ENCODE results near the gene INSM1.

INSM1 gene

DNA sequence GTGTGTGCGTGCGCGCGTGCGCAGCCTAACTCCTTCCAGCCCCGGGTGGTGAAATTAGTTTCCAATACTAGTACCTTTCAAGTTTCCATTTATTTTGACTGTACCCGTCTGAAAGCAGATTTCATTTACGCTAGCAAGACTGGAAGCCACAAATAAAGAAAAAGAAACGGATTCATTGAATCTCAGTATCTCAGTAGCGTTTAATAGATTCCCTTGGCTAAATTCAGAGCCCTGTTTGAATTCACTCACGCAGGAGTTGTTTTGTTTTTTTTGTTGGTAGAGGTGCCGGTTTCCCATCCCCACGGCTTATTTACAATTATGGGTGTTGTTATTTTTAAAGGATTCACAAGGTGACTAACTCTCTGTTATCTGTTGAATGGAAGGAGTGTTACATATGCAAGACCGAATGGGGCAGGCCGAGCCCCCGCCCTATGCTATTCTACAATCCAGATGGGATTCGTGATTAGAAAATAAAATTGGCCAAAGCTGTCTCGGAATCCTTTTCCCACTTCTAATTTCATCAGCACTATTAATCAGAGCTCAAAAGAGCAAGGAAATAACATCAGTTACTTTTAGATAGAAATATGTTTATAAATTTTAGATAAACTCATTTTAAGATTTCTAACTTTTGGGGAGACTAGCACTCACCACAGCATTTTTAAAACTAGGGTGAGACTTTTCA is 2.3 kb upstream of the INSM1 start:
- Histone ChIP-seq H3K4me3 (no peak overlapping the region), H3K36me3 (replicated peaks) (no peaks in the 10 kb centered on the region), H3K27me3 (ENCODE audit: low read depth) (peaks cover 40% of the 10 kb centered on the region), H3K4me1 (peaks cover 2% of the 10 kb centered on the region; the same call in 1 of the 2 replicates), H3K9me3 (no peaks in the 10 kb centered on the region)
- in situ Hi-C loops (cut with MboI; ENCODE audit: low sequenced_read_pairs) = loop anchor here (25.0 kb wide), 1 partner anchor 197 kb away; no protein-coding TSS in a partner anchor
- no peak for DNase-seq (ENCODE audit: low spot score in 2 of 2)

DNA sequence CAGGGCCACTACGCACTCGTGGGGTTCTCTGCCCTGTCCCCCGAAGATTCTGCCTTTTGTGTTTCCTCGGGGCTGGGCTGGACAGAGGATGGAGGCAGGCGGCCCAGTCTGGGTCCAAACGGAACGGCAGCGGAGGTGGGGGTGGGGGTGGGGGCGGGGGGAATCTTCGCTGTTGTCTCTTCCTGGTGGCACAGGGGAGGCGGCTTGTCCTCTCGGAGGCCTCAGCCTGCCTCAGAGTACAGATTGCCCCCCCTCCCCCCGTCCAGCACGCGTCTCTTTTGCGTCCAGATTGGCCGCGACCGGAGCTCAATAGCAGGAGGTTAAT is 1.4 kb upstream of the INSM1 start:
- peaks cover 31% of the 10 kb centered on the region for H3K27me3 ChIP-seq (ENCODE audit: low read depth)
- H3K9me3 ChIP-seq = no peaks in the 10 kb centered on the region
- no peak overlapping the region for H3K4me3 ChIP-seq
- no peaks in the 10 kb centered on the region for H3K36me3 ChIP-seq (replicated peaks)
- H3K4me1 ChIP-seq = peaks cover 9% of the 10 kb centered on the region
- in situ Hi-C loops (cut with MboI; ENCODE audit: low sequenced_read_pairs) = loop anchor here (25.0 kb wide), 1 partner anchor 196 kb away; no protein-coding TSS in a partner anchor
- no peak for DNase-seq (ENCODE audit: low spot score in 2 of 2)

DNA sequence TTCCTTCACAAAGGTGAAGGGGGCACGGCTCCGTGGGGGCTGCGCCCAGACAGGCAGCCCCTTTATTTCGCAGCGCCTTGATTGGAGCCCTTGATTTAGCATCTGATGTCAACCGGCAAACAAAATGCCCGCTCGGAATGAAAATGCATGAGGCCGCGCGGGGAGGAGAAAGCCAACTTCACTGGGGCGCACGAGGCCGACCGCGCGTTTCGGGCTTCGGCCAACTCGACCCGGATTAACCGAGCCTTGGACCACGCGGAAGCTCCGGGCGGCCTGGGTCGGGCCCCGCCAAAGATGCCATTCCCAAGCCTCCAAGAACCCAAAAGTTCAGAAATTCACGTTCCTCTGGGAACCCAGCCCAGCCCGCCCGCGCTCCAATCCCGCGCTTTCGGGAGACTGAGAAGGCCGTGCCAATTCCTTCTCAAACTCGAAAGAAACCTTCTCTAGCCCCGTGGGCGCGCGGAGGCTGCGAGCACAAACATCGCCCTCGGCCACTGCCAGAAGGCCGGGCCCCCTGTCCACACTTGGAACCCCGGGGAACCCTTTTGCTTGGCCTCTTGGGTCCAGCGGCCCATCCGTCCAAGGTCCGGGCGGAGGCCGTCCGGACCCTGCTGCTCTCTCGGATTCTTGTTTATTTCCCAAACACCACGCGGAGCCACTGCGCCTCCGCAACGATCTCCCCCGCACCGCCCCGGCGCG is 879 bp upstream of the INSM1 start:
- H3K4me1 ChIP-seq = peaks cover 12% of the 10 kb centered on the region
- no peaks in the 10 kb centered on the region for H3K36me3 ChIP-seq (replicated peaks)
- H3K27me3 ChIP-seq (ENCODE audit: low read depth) = peaks cover 26% of the 10 kb centered on the region
- no peaks in the 10 kb centered on the region for H3K9me3 ChIP-seq
- no peak overlapping the region for H3K4me3 ChIP-seq
- in situ Hi-C loops (cut with MboI; ENCODE audit: low sequenced_read_pairs) = loop anchor here (25.0 kb wide), 1 partner anchor 195 kb away; no protein-coding TSS in a partner anchor
- DNase-seq (ENCODE audit: low spot score in 2 of 2) = no peak

DNA sequence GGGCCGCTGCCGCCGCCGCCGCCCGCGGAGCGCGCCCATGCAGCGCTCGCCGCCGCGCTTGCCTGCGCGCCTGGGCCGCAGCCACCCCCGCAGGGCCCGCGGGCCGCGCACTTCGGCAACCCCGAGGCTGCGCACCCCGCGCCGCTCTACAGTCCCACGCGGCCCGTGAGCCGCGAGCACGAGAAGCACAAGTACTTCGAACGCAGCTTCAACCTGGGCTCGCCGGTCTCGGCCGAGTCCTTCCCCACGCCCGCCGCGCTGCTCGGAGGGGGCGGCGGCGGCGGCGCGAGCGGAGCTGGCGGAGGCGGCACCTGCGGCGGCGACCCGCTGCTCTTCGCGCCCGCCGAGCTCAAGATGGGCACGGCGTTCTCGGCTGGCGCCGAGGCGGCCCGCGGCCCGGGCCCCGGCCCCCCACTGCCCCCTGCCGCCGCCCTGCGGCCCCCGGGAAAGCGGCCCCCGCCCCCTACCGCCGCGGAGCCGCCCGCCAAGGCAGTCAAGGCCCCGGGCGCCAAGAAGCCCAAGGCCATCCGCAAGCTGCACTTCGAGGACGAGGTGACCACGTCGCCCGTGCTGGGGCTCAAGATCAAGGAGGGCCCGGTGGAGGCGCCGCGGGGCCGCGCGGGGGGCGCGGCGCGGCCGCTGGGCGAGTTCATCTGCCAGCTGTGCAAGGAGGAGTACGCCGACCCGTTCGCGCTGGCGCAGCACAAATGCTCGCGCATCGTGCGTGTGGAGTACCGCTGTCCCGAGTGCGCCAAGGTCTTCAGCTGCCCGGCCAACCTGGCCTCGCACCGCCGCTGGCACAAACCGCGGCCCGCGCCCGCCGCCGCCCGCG is 730 bp downstream of the INSM1 start:
- in situ Hi-C loops (cut with MboI; ENCODE audit: low sequenced_read_pairs) = loop anchor here (25.0 kb wide), 1 partner anchor 194 kb away; no protein-coding TSS in a partner anchor
- Histone ChIP-seq H3K4me3 (peak overlapping the region; percentile 19), H3K4me1 (peaks cover 17% of the 10 kb centered on the region), H3K9me3 (no peaks in the 10 kb centered on the region), H3K27me3 (ENCODE audit: low read depth) (peaks cover 14% of the 10 kb centered on the region), H3K36me3 (replicated peaks) (no peaks in the 10 kb centered on the region)
- peak in 1 of 2 experiments; percentile 32 for DNase-seq (ENCODE audit: low spot score in 2 of 2)

DNA sequence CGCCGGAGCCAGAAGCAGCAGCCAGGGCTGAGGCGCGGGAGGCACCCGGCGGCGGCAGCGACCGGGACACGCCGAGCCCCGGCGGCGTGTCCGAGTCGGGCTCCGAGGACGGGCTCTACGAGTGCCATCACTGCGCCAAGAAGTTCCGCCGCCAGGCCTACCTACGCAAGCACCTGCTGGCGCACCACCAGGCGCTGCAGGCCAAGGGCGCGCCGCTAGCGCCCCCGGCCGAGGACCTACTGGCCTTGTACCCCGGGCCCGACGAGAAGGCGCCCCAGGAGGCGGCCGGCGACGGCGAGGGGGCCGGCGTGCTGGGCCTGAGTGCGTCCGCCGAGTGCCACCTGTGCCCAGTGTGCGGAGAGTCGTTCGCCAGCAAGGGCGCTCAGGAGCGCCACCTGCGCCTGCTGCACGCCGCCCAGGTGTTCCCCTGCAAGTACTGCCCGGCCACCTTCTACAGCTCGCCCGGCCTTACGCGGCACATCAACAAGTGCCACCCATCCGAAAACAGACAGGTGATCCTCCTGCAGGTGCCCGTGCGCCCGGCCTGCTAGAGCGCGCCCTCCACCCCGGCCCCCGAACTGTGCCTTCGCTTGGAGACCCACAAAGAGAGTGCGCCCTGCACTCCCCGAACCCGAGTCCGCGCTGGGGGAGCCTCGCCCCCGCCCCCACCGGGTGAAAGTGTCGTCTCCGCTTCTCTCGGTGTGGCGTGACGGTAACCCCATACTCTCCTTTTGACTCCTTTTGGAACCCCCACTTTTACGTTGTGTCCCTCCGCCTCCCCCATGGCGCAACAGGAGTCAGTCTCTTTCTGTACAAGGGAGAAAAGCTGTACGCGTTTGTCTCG is 1.6 kb downstream of the INSM1 start:
- peaks cover 5% of the 10 kb centered on the region for H3K27me3 ChIP-seq (ENCODE audit: low read depth)
- H3K4me1 ChIP-seq = peaks cover 15% of the 10 kb centered on the region
- H3K36me3 ChIP-seq (replicated peaks) = no peaks in the 10 kb centered on the region
- H3K9me3 ChIP-seq = no peaks in the 10 kb centered on the region
- in situ Hi-C loops (cut with MboI; ENCODE audit: low sequenced_read_pairs) = loop anchor here (25.0 kb wide), 1 partner anchor 193 kb away; no protein-coding TSS in a partner anchor
- peak in 1 of 2 experiments; percentile 23 for DNase-seq (ENCODE audit: low spot score in 2 of 2)
- peak overlapping the region; percentile 19 for H3K4me3 ChIP-seq

DNA sequence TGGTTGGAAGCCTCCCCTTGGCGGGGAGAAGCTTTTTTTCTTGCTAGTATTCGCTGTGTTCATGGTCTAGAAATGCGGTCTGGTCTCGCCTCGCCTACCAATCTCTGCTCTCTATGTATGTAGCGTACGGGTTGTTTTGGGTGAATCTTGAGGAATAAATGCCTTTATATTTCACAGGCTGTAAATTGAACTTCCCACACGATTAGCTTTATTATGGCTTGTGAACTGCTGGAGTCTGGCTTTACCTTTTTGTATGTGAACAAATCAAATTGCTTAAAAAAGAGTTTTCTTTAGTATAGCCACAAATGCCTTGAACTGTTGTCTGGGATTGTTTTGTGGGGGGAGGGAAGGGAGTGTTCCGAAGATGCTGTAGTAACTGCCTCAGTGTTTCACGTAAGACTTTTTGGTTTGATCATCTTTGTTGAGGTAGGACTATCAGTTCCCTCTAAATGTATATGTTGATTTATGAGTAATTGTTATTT is 2.2 kb downstream of the INSM1 start:
- Histone ChIP-seq H3K4me3 (0 out of 2 replicates have a peak overlapping the region, but pooled peaks have one; percentile 19), H3K4me1 (peaks cover 15% of the 10 kb centered on the region), H3K9me3 (no peaks in the 10 kb centered on the region), H3K36me3 (replicated peaks) (no peaks in the 10 kb centered on the region), H3K27me3 (ENCODE audit: low read depth) (peaks cover 3% of the 10 kb centered on the region; the same call in 1 of the 2 replicates)
- DNase-seq (ENCODE audit: low spot score in 2 of 2) = no peak
- in situ Hi-C loops (cut with MboI; ENCODE audit: low sequenced_read_pairs) = loop anchor here (25.0 kb wide), 1 partner anchor 192 kb away; no protein-coding TSS in a partner anchor

DNA sequence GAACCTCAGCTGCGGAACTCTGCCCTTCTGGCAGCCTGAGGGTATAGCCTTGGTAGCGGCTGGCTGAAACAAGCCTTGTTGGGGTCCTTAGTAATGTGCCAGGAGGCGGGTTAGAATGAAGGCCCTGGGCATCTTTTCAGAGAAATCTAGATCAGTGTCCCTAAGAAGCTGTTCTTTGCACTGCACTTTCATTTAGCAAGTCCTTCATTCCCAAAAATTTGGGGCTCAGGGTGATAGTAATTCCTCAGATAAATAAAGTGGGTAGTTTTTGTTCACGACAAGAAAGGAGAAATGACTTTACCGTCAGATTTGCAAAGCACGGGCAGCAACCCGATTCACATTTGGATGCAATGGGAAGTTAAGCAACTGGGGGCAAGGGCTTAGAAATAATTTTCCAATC is 3.2 kb downstream of the INSM1 start:
- H3K4me3 ChIP-seq = no peak overlapping the region
- no peak for DNase-seq (ENCODE audit: low spot score in 2 of 2)
- in situ Hi-C loops (cut with MboI; ENCODE audit: low sequenced_read_pairs) = loop anchor here (25.0 kb wide), 1 partner anchor 191 kb away; no protein-coding TSS in a partner anchor
- H3K36me3 ChIP-seq (replicated peaks) = no peaks in the 10 kb centered on the region
- H3K9me3 ChIP-seq = no peaks in the 10 kb centered on the region
- peaks cover 15% of the 10 kb centered on the region for H3K4me1 ChIP-seq
- H3K27me3 ChIP-seq (ENCODE audit: low read depth) = peaks cover 3% of the 10 kb centered on the region; the same call in 1 of the 2 replicates

DNA sequence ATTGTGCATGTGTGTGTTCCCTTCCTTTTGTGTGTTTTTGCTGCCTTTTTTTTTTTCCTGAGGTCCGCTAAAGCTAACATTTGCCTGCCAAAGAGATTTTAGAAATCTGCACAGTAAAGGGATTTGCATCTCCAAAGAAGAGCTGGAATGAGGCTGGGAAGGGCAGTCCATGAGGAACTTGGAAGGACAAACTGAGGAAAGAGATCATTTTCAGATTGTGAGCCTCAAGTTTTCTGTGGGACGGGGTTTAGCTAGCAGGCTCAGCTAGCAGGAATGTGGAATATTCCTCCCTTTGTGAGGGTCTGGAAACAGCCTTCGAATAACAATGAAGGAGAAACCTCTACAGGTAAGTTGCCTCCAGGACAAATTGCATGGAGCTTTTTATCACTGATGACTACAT is 3.8 kb downstream of the INSM1 start:
- Histone ChIP-seq H3K36me3 (replicated peaks) (no peaks in the 10 kb centered on the region), H3K27me3 (ENCODE audit: low read depth) (peaks cover 3% of the 10 kb centered on the region; the same call in 1 of the 2 replicates), H3K9me3 (no peaks in the 10 kb centered on the region), H3K4me1 (peaks cover 15% of the 10 kb centered on the region), H3K4me3 (no peak overlapping the region)
- peak; percentile 43 to 52 for DNase-seq (ENCODE audit: low spot score in 2 of 2)
- in situ Hi-C loops (cut with MboI; ENCODE audit: low sequenced_read_pairs) = loop anchor here (25.0 kb wide), 1 partner anchor 191 kb away; no protein-coding TSS in a partner anchor

DNA sequence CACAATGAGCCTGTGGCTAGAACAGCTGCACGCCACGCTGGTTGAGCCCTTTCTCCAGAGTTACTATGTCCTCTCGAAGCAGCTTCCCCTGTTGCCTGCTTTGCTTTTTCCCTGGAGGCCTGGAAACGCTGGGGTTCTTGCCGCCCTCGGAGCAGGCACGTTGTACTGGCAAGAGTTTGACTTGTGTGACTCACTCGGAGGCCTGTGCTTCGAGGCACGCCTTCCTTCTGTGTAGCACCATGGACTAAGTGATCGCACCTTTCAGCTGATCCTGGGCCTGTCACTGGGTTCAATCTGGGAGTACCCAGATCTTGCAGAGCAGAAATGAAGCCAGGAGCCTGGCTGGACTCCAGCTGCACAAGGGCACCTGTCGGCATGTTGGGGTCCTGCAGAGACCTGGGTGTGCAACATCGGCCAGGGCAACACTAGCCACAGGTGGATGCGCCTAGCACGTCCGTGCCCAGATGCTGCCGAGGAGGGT is 5.2 kb downstream of the INSM1 start:
- peaks cover 3% of the 10 kb centered on the region; the same call in 1 of the 2 replicates for H3K27me3 ChIP-seq (ENCODE audit: low read depth)
- H3K9me3 ChIP-seq = no peaks in the 10 kb centered on the region
- no peaks in the 10 kb centered on the region for H3K36me3 ChIP-seq (replicated peaks)
- no peak for DNase-seq (ENCODE audit: low spot score in 2 of 2)
- H3K4me1 ChIP-seq = peaks cover 15% of the 10 kb centered on the region
- H3K4me3 ChIP-seq = no peak overlapping the region
- in situ Hi-C loops (cut with MboI; ENCODE audit: low sequenced_read_pairs) = loop anchor here (25.0 kb wide), 1 partner anchor 189 kb away; no protein-coding TSS in a partner anchor

DNA sequence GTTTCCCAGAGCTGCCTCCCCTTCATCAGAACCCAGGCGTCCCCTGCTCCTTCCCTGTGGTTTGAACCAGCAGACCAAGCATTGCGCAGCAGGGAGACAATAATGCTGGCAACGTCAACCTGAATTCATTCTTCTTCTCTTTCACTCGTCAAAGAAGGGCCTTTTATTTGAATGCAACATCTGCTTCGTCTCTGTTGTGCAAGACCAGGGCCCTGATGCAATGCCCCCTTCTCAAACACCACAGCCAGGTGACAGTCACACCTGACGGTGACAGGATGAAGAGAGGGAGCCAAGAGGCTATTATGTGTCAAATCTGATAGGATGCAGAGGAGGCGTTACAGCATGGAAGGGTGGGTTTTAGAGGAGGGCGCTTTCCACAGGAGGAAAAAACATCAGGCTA is 8.0 kb downstream of the INSM1 start:
- Histone ChIP-seq H3K27me3 (ENCODE audit: low read depth) (no peaks in the 10 kb centered on the region), H3K4me1 (peaks cover 15% of the 10 kb centered on the region), H3K9me3 (peaks cover 3% of the 10 kb centered on the region), H3K36me3 (replicated peaks) (no peaks in the 10 kb centered on the region), H3K4me3 (no peak overlapping the region)
- no peak for DNase-seq (ENCODE audit: low spot score in 2 of 2)
- in situ Hi-C loops (cut with MboI; ENCODE audit: low sequenced_read_pairs) = no loop called here

DNA sequence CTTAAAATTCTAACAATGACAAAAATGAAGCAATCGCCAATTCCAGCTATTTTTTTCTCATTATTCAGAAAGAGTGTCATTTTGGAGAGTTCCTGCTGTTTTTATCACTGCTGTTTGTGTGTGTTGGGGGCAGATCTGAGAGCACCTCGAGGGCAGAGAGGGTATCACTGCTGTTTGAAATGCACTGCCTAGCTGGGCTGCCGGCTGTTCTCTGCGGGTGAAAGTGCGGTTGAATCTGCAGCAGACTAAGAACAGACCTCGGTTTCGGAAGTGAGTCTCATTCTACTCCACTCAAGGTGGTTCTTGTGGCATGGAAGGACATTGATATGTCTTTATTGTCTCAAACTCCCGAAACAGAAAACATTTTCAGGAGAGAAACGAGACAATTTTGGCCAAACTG is 18.3 kb downstream of the INSM1 start:
- Histone ChIP-seq H3K36me3 (replicated peaks) (no peaks in the 10 kb centered on the region), H3K4me1 (no peaks in the 10 kb centered on the region)
- in situ Hi-C loops (cut with MboI; ENCODE audit: low sequenced_read_pairs) = no loop called here

DNA sequence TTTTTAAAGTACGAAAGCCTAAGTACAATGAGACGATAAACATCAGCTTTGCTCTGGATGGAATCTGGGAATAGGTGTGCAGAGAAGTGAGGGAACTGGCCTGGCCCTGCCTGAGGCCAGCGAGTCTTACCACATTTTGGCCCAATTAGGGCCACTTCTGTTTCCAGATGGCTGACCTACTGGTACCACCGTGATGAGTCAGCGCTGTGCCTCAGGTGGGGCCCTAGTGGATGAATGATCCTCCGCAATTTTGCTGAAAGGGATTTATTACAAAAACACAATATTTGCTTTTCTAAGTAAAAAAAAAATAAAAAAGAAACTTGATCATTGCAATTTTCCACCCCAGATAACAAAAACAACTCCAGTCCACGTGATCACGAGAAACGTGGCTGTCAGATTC is 22.5 kb downstream of the INSM1 start:
- in situ Hi-C loops (cut with MboI; ENCODE audit: low sequenced_read_pairs) = no loop called here
- H3K4me1 ChIP-seq = no peaks in the 10 kb centered on the region
- no peaks in the 10 kb centered on the region for H3K36me3 ChIP-seq (replicated peaks)
- DNase-seq (ENCODE audit: low spot score in 2 of 2) = no peak
- H3K27me3 ChIP-seq (ENCODE audit: low read depth) = no peaks in the 10 kb centered on the region
- no peak overlapping the region for H3K4me3 ChIP-seq
- H3K9me3 ChIP-seq = no peaks in the 10 kb centered on the region

More for the DNA sequence above, 18.3 kb downstream of the INSM1 start:
- DNase-seq (ENCODE audit: low spot score in 2 of 2) = no peak
- Histone ChIP-seq H3K9me3 (no peaks in the 10 kb centered on the region), H3K4me3 (no peak overlapping the region), H3K27me3 (ENCODE audit: low read depth) (no peaks in the 10 kb centered on the region)

Data from HAP-1 (cell line).